ENCODE results near the gene PLXDC2.
"Not testable (repeated sequence)": the region's sequence is repeated elsewhere in the genome, so short reads cannot be mapped to it uniquely, and the experiment has no call there.

PLXDC2 gene

GRCh38 chr10:19816411-19817230 is at the start of gene PLXDC2:
TSS of gene PLXDC2 (plus strand) at chr10:19816432.
- H4K20me1 ChIP-seq (ENCODE audit: insufficient read depth, low read length, poor library complexity, severe bottlenecking): no peaks in the 10 kb centered on the region
- H3K9me2 ChIP-seq (replicated peaks; ENCODE audit: low read depth, low read length): no peaks in the 10 kb centered on the region
- no peaks in the 10 kb centered on the region for H3K4me1 ChIP-seq (ENCODE audit: insufficient read depth, low read length, poor library complexity, severe bottlenecking)
- H2AFZ ChIP-seq (ENCODE audit: low read length): peak within 1 kb of the TSS; percentile 81
- peak within 1 kb of the TSS; percentile 74 for H3K4me3 ChIP-seq (ENCODE audit: low read length, poor library complexity, severe bottlenecking)
- no peaks in the 10 kb centered on the region for H3F3A ChIP-seq (ENCODE audit: low read depth)
- TF ChIP-seq EZH2phosphoT487 (IDR thresholded peaks at IDR 0.05; ENCODE audit: borderline replicate concordance): no peak
- TF ChIP-seq CTCF (conservative IDR thresholded peaks at IDR 0.05; ENCODE audit: low read length): no peak
- no peaks in the 10 kb centered on the region for H3K36me3 ChIP-seq (ENCODE audit: insufficient read depth, low read length)
- H3K4me2 ChIP-seq (ENCODE audit: low read depth, low read length, poor library complexity, severe bottlenecking): peak within 1 kb of the TSS; percentile 69
- H3K27me3 ChIP-seq (ENCODE audit: insufficient read depth, low read length, poor library complexity, severe bottlenecking): peaks cover 19% of the 10 kb centered on the region
- no peaks in the 10 kb centered on the region for H3K79me2 ChIP-seq (ENCODE audit: insufficient read depth, low read length)
- peak within 1 kb of the TSS; percentile 54 for H3K9ac ChIP-seq (ENCODE audit: low read depth, low read length, poor library complexity, severe bottlenecking)
- H3K9me3 ChIP-seq (ENCODE audit: insufficient read depth, low read depth, low read length): no peaks in the 10 kb centered on the region

- no peaks in the 10 kb centered on the region for H3K27me3 ChIP-seq (ENCODE audit: insufficient read depth, low read length, poor library complexity, severe bottlenecking)
- H4K20me1 ChIP-seq (ENCODE audit: insufficient read depth, low read length, poor library complexity, severe bottlenecking): no peaks in the 10 kb centered on the region
- H3K79me2 ChIP-seq (ENCODE audit: insufficient read depth, low read length): no peaks in the 10 kb centered on the region
- H3K36me3 ChIP-seq (ENCODE audit: insufficient read depth, low read length): no peaks in the 10 kb centered on the region
- no peak overlapping the region for H3K4me3 ChIP-seq (ENCODE audit: low read length, poor library complexity, severe bottlenecking)
- H3K9me3 ChIP-seq (ENCODE audit: insufficient read depth, low read depth, low read length): no peaks in the 10 kb centered on the region
- no peaks in the 10 kb centered on the region for H3F3A ChIP-seq (ENCODE audit: low read depth)
- TF ChIP-seq CTCF (conservative IDR thresholded peaks at IDR 0.05; ENCODE audit: low read length) (no peak), EZH2phosphoT487 (IDR thresholded peaks at IDR 0.05; ENCODE audit: borderline replicate concordance) (no peak)
- no peaks in the 10 kb centered on the region for H3K9me2 ChIP-seq (replicated peaks; ENCODE audit: low read depth, low read length)
- peaks cover 5% of the 10 kb centered on the region for H3K4me1 ChIP-seq (ENCODE audit: insufficient read depth, low read length, poor library complexity, severe bottlenecking)
- H3K4me2 ChIP-seq (ENCODE audit: low read depth, low read length, poor library complexity, severe bottlenecking): no peak overlapping the region
- H2AFZ ChIP-seq (ENCODE audit: low read length): no peak overlapping the region
- H3K9ac ChIP-seq (ENCODE audit: low read depth, low read length, poor library complexity, severe bottlenecking): no peak overlapping the region
Measured at GRCh38 chr10:19767876-19768275, 48.4 kb upstream of the PLXDC2 start.

GRCh38 chr10:19769826-19770225 is 46.4 kb upstream of the PLXDC2 start:
- H3K4me2 ChIP-seq (ENCODE audit: low read depth, low read length, poor library complexity, severe bottlenecking); H3K9me3 ChIP-seq (ENCODE audit: insufficient read depth, low read depth, low read length); H3K36me3 ChIP-seq (ENCODE audit: insufficient read depth, low read length); H3K27me3 ChIP-seq (ENCODE audit: insufficient read depth, low read length, poor library complexity, severe bottlenecking); H3K9me2 ChIP-seq (replicated peaks; ENCODE audit: low read depth, low read length); H3F3A ChIP-seq (ENCODE audit: low read depth); H3K79me2 ChIP-seq (ENCODE audit: insufficient read depth, low read length); H3K4me1 ChIP-seq (ENCODE audit: insufficient read depth, low read length, poor library complexity, severe bottlenecking); H2AFZ ChIP-seq (ENCODE audit: low read length); H3K9ac ChIP-seq (ENCODE audit: low read depth, low read length, poor library complexity, severe bottlenecking); H4K20me1 ChIP-seq (ENCODE audit: insufficient read depth, low read length, poor library complexity, severe bottlenecking); H3K4me3 ChIP-seq (ENCODE audit: low read length, poor library complexity, severe bottlenecking): not testable (repeated sequence)

- H3K4me3 ChIP-seq (ENCODE audit: low read length, poor library complexity, severe bottlenecking): no peak overlapping the region
- H4K20me1 ChIP-seq (ENCODE audit: insufficient read depth, low read length, poor library complexity, severe bottlenecking): no peaks in the 10 kb centered on the region
- TF ChIP-seq CTCF (conservative IDR thresholded peaks at IDR 0.05; ENCODE audit: low read length): no peak
- TF ChIP-seq EZH2phosphoT487 (IDR thresholded peaks at IDR 0.05; ENCODE audit: borderline replicate concordance): no peak
- H3K4me2 ChIP-seq (ENCODE audit: low read depth, low read length, poor library complexity, severe bottlenecking): no peak overlapping the region
- no peaks in the 10 kb centered on the region for H3K9me2 ChIP-seq (replicated peaks; ENCODE audit: low read depth, low read length)
- peaks cover 5% of the 10 kb centered on the region for H3K4me1 ChIP-seq (ENCODE audit: insufficient read depth, low read length, poor library complexity, severe bottlenecking)
- no peaks in the 10 kb centered on the region for H3K9me3 ChIP-seq (ENCODE audit: insufficient read depth, low read depth, low read length)
- no peaks in the 10 kb centered on the region for H3K27me3 ChIP-seq (ENCODE audit: insufficient read depth, low read length, poor library complexity, severe bottlenecking)
- H3K9ac ChIP-seq (ENCODE audit: low read depth, low read length, poor library complexity, severe bottlenecking): no peak overlapping the region
- no peak overlapping the region for H2AFZ ChIP-seq (ENCODE audit: low read length)
- H3K36me3 ChIP-seq (ENCODE audit: insufficient read depth, low read length): no peaks in the 10 kb centered on the region
- no peaks in the 10 kb centered on the region for H3K79me2 ChIP-seq (ENCODE audit: insufficient read depth, low read length)
- no peaks in the 10 kb centered on the region for H3F3A ChIP-seq (ENCODE audit: low read depth)
Measured at GRCh38 chr10:19772972-19773371, 43.3 kb upstream of the PLXDC2 start.

Measured in Loucy (cell line).